K562 (cell line): ENCODE data around the gene PTPN18. TPM values are rescaled to one million over a fixed set of nuclear protein-coding genes. Genes with fewer than 3 reads are reported as not detected.

ENCODE experiments used
- ATAC-seq: fragments of 200-7000 bp; cut with Tn5 transposase; 3 replicates; pipeline ENCODE4 v1.9.1; 2020; ENCODE audit warnings: moderate library complexity
- BruUV-seq: library from RNA; stranded (reverse); fragments of 400-500 nt; replicated peaks from 2 replicates; lab custom pipeline; 2021; lab: Mats Ljungman, UMichigan
- CTCF ChIA-PET: fragments of 300-600 bp; formaldehyde crosslinking; extraction: SDS; loops from one replicate; lab custom pipeline; 2021; ENCODE audit warnings: low intra/inter-chr PET ratio; lab: Yijun Ruan, JAX
- POLR2A ChIA-PET: fragments of 300-600, 350-650 bp; sonication (Branson Sonifier 250); formaldehyde crosslinking; extraction: SDS; loops from one replicate; lab custom pipeline; 2021; ENCODE audit warnings: antibody characterized with exemption, inconsistent platforms; lab: Yijun Ruan, JAX
- DNase-seq, 4 experiments: peaks; one replicate each; pipeline versions ENCODE4 v3.0.0 to v3.0.0-alpha.2; 2011 to 2018; ENCODE audit warnings: low spot score in 3 of 4, mixed read lengths in 3 of 4; ENCODE audit errors: extremely low read depth in 1 of 4
- FAIRE-seq: peaks from 2 replicates; lab custom pipeline; 2011; peaks lifted over from hg19 to GRCh38; lab: Jason Lieb, UNC
- H2AFZ ChIP-seq: 2 replicates; pipeline ENCODE4 v1.6.0; 2011; ENCODE audit warnings: low read depth, low read length, control low read depth, inconsistent platforms
- H3K27ac ChIP-seq: fragments of 200-600 bp; 3 replicates; pipeline ENCODE4 v1.8.0; 2011; ENCODE audit warnings: low read depth, mild to moderate bottlenecking, control low read depth, inconsistent platforms, low read length, moderate library complexity, mixed read lengths; ENCODE audit errors: extremely low read depth
- H3K27me3 ChIP-seq, 2 experiments: fragments of 300-600 bp in 1 of 2; 2 replicates in 1 of 2; 3 replicates in 1 of 2; pipeline versions ENCODE4 v1.6.0 to v1.8.0; 2011; ENCODE audit warnings: inconsistent platforms in 2 of 2, low read length in 2 of 2, mild to moderate bottlenecking in 1 of 2, mixed read lengths in 1 of 2, moderate library complexity in 1 of 2; ENCODE audit not compliant: control insufficient read depth in 2 of 2, insufficient read depth in 2 of 2
- H3K36me3 ChIP-seq: fragments of 300-600 bp; 3 replicates; pipeline ENCODE4 v1.8.0; 2011; ENCODE audit warnings: mild to moderate bottlenecking, low read length, inconsistent platforms; ENCODE audit not compliant: control insufficient read depth, insufficient read depth
- H3K4me1 ChIP-seq, 2 experiments: fragments of 200-600 bp in 1 of 2; replicated peaks in 1 of 2; 2 replicates in 1 of 2; 3 replicates in 1 of 2; pipeline versions ENCODE4 v1.5.1 to v1.8.0; 2011; ENCODE audit warnings: inconsistent platforms in 2 of 2, low read length in 2 of 2, mild to moderate bottlenecking in 1 of 2, mixed read lengths in 1 of 2, moderate library complexity in 1 of 2; ENCODE audit not compliant: control insufficient read depth in 2 of 2, insufficient read depth in 2 of 2
- H3K4me2 ChIP-seq: 2 replicates; pipeline ENCODE4 v1.6.1; 2011; ENCODE audit warnings: low read length, control low read depth, inconsistent platforms, mixed read lengths; ENCODE audit not compliant: insufficient read depth
- H3K4me3 ChIP-seq: fragments of 200-600 bp; sonication (generic), shearing (Covaris generic); 2 replicates; pipeline ENCODE4 v1.5.1; 2016; ENCODE audit warnings: control low read depth, inconsistent platforms
- H3K79me2 ChIP-seq: fragments of 200-600 bp; 3 replicates; pipeline ENCODE4 v1.8.0; 2011; ENCODE audit warnings: low read length, inconsistent platforms; ENCODE audit not compliant: control insufficient read depth, insufficient read depth
- H3K9ac ChIP-seq, 2 experiments: 2 replicates each; pipeline versions ENCODE4 v1.6.0 to v1.6.1; 2011; ENCODE audit warnings: low read depth in 2 of 2, low read length in 2 of 2, control low read depth in 1 of 2, inconsistent platforms in 1 of 2, mild to moderate bottlenecking in 1 of 2, mixed read lengths in 1 of 2; ENCODE audit not compliant: insufficient read depth in 1 of 2
- H3K9me1 ChIP-seq: one replicate; pipeline ENCODE4 v1.6.0; 2011; ENCODE audit warnings: inconsistent platforms, mild to moderate bottlenecking, low read length, moderate library complexity; ENCODE audit not compliant: control insufficient read depth, insufficient read depth
- H3K9me3 ChIP-seq: replicated peaks from 2 replicates; pipeline ENCODE4 v1.5.1; 2011; ENCODE audit warnings: low read depth, low read length, inconsistent platforms; ENCODE audit not compliant: control insufficient read depth, insufficient read depth
- H4K20me1 ChIP-seq: replicated peaks from 2 replicates; pipeline ENCODE4 v1.6.1; 2011; ENCODE audit warnings: low read length, inconsistent platforms, mixed read lengths; ENCODE audit not compliant: control insufficient read depth, insufficient read depth
- DIDO1 ChIP-seq: fragments of 450-650 bp; IDR thresholded peaks from 2 replicates; pipeline ENCODE4 v1.6.1; 2016; ENCODE audit warnings: low read depth, missing biosample characterization, missing genetic modification characterization
- HSF4 ChIP-seq: fragments of 250-450 bp; sonication (Bioruptor Pico); IDR thresholded peaks from 2 replicates; pipeline ENCODE4 v2.1.2; 2022; ENCODE audit warnings: mild to moderate bottlenecking, moderate library complexity, borderline replicate concordance
- KLF13 ChIP-seq: fragments of 450-650 bp; IDR thresholded peaks from 2 replicates; pipeline ENCODE4 v1.6.1; 2016; ENCODE audit warnings: missing genetic modification characterization, low read depth, mild to moderate bottlenecking, missing compliant biosample characterization, moderate library complexity, borderline replicate concordance
- RBM17 ChIP-seq: fragments of 200-400 bp; formaldehyde crosslinking; IDR thresholded peaks from 2 replicates; pipeline ENCODE4 v1.6.1; 2017; ENCODE audit warnings: low read depth, mild to moderate bottlenecking, low read length, borderline replicate concordance
- SRSF1 ChIP-seq: fragments of 200-400 bp; formaldehyde crosslinking; IDR thresholded peaks from 2 replicates; pipeline ENCODE4 v1.6.1; 2017; ENCODE audit warnings: mild to moderate bottlenecking, low read depth, low read length, moderate library complexity
- WGBS: fragments of 100-300 bp; shearing (Covaris generic); methylation state at CpG from one replicate; pipeline ENCODE4 v1.1.6; 2016; ENCODE audit warnings: low coverage, mixed read lengths; ENCODE audit not compliant: insufficient coverage; ENCODE audit errors: missing lambda C conversion rate; 5-methylcytosine and 5-hydroxymethylcytosine counted together
- in situ Hi-C: fragments of 300-500 bp; cut with MboI; formaldehyde crosslinking; loops from 4 replicates; pipeline ENCODE4 v1.15.0; 2018; ENCODE audit warnings: inconsistent platforms, mixed read lengths
- intact Hi-C: fragments of 100-400 bp; cut with micrococcal nuclease; formaldehyde crosslinking; loops from 2 replicates; pipeline ENCODE4 v1.14.2; 2022
- polyA plus RNA-seq, 8 experiments: library from polyadenylated mRNA; depleted of rRNA in 4 of 8; stranded (reverse) in 5 of 8; unstranded in 3 of 8; fragments of >200 nt; fragmentation: Nextera tagmentation in 2 of 8; fragmentation: Illumina TruSeq in 1 of 8; extraction: Ambion mirVana in 2 of 8; extraction: Trizol in 1 of 8; gene quantifications; 2 replicates each; pipeline versions ENCODE4 v1.2.1 to v1.2.3, GENCODE V29; 2011 to 2014; ENCODE audit warnings: inconsistent platforms in 1 of 8, missing spikeins in 1 of 8
- total RNA-seq, 7 experiments: library from RNA; depleted of rRNA in 6 of 7; stranded (reverse); fragments of >200 nt in 6 of 7; fragmentation: Illumina TruSeq in 2 of 7; extraction: Trizol in 2 of 7; gene quantifications; 2 replicates each; pipeline versions ENCODE4 v1.2.1 to v1.2.3, GENCODE V29; 2011 to 2021; ENCODE audit warnings: low replicate concordance in 1 of 7
- TF ChIP-seq, protein P1 (sequence below): fragments of 150-350 bp; IDR thresholded peaks from 2 replicates; pipeline ENCODE4 v1.6.1; 2014; ENCODE audit warnings: low read depth, mild to moderate bottlenecking, low read length, borderline replicate concordance
- TF ChIP-seq, protein P2 (sequence below): sonication (generic); formaldehyde crosslinking; IDR thresholded peaks from 2 replicates; pipeline ENCODE4 v1.8.1; 2023; ENCODE audit warnings: mild to moderate bottlenecking, missing genetic modification reagents

The PTPN18 gene
- total and polyA plus RNA-seq, 9 of the 15 experiments (the other 6 are each of a cell fraction or from before 2014, with no cell fraction given): 11.6 to 90.7 (median 49.6) TPM

DNA sequence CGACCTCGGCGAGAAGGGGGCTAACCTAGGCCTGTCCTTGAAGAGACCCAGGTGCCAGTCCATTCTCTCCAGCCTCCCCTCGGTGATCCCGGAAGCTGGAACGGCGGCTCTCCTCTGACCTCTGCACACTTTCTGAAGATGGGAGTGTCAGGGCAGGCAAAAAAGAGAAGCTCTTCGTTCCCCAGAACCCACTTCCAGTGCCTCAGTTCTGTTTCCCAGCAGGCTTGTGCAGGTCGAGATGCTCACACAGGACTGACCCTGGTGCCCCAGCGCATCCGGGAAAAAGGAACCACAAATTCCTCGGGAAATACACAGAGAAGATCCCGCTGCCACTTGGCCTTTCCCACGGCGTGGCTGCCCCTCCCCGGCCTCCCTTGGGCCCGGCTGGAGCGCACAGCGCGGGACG lies 681 bp upstream of the PTPN18 start:
- ATAC-seq: peak; percentile 5
- CTCF ChIA-PET: interaction anchor here (2.3 kb wide), 1 partner anchor 17 kb away, joined by 8 read pairs; no protein-coding TSS in a partner anchor
- Histone ChIP-seq H3K4me1 (peaks cover 5 to 41% of the 10 kb centered on the region in 2 experiments; a peak in 4 of 5 replicates), H3K4me3 (peak overlapping the region; percentile 78), H3K27ac (peak overlapping the region; percentile 85), H3K36me3 (peaks cover 4% of the 10 kb centered on the region; the same call in 1 of the 3 replicates), H3K27me3 (no peaks in the 10 kb centered on the region), H3K4me2 (peak overlapping the region; percentile 85), H4K20me1 (no peaks in the 10 kb centered on the region), H3K9ac (peak overlapping the region; percentile 87 to 96), H3K79me2 (peaks cover 19% of the 10 kb centered on the region), H3K9me1 (no peaks in the 10 kb centered on the region), H3K9me3 (no peaks in the 10 kb centered on the region), H2AFZ (peak overlapping the region; percentile 90)
- POLR2A ChIA-PET: interaction anchor here (1.0 to 5.4 kb wide), 5 partner anchors 11 to 23 kb away, joined by 3 to 63 read pairs (median 7); partner anchors contain the start of gene IMP4
- in situ Hi-C loops (no loop called here), intact Hi-C loops (no loop called here)
- TSS peak; percentile 69 for BruUV-seq
- peak; percentile 19 for FAIRE-seq
- DNase-seq: no peak
- WGBS: 11% methylated on average over 18 of the region's 21 CpGs
- TF ChIP-seq SRSF1: no peak
- TF ChIP-seq, protein P1, sequence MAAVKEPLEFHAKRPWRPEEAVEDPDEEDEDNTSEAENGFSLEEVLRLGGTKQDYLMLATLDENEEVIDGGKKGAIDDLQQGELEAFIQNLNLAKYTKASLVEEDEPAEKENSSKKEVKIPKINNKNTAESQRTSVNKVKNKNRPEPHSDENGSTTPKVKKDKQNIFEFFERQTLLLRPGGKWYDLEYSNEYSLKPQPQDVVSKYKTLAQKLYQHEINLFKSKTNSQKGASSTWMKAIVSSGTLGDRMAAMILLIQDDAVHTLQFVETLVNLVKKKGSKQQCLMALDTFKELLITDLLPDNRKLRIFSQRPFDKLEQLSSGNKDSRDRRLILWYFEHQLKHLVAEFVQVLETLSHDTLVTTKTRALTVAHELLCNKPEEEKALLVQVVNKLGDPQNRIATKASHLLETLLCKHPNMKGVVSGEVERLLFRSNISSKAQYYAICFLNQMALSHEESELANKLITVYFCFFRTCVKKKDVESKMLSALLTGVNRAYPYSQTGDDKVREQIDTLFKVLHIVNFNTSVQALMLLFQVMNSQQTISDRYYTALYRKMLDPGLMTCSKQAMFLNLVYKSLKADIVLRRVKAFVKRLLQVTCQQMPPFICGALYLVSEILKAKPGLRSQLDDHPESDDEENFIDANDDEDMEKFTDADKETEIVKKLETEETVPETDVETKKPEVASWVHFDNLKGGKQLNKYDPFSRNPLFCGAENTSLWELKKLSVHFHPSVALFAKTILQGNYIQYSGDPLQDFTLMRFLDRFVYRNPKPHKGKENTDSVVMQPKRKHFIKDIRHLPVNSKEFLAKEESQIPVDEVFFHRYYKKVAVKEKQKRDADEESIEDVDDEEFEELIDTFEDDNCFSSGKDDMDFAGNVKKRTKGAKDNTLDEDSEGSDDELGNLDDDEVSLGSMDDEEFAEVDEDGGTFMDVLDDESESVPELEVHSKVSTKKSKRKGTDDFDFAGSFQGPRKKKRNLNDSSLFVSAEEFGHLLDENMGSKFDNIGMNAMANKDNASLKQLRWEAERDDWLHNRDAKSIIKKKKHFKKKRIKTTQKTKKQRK: no peak
- TF ChIP-seq DIDO1 (tag): no peak
- no peak for TF ChIP-seq RBM17
- TF ChIP-seq, protein P2, sequence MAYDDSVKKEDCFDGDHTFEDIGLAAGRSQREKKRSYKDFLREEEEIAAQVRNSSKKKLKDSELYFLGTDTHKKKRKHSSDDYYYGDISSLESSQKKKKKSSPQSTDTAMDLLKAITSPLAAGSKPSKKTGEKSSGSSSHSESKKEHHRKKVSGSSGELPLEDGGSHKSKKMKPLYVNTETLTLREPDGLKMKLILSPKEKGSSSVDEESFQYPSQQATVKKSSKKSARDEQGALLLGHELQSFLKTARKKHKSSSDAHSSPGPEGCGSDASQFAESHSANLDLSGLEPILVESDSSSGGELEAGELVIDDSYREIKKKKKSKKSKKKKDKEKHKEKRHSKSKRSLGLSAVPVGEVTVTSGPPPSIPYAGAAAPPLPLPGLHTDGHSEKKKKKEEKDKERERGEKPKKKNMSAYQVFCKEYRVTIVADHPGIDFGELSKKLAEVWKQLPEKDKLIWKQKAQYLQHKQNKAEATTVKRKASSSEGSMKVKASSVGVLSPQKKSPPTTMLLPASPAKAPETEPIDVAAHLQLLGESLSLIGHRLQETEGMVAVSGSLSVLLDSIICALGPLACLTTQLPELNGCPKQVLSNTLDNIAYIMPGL: no peak
- no peak for TF ChIP-seq HSF4
- no peak for TF ChIP-seq KLF13 (tag)
